Hepatocyte (in vitro differentiated cells): ENCODE measurements around the gene EVI5L. TPM values are rescaled to one million over a fixed set of nuclear protein-coding genes. Genes with fewer than 3 reads are reported as not detected.
A peak's percentile ranks its signal among the peaks of the same experiment; 100 is the strongest.

Experiments
- DNase-seq: peaks from one replicate; pipeline ENCODE4 v3.0.0-alpha.2; 2016; ENCODE audit warnings: low spot score
- H2AFZ ChIP-seq: fragments of 200-600 bp; sonication (generic); 2 replicates; pipeline ENCODE4 v1.6.0; 2016; ENCODE audit warnings: antibody characterized with exemption, mild to moderate bottlenecking
- H3K27ac ChIP-seq: fragments of 200-600 bp; sonication (generic); 2 replicates; pipeline ENCODE4 v1.5.1; 2016; ENCODE audit warnings: mild to moderate bottlenecking
- H3K27me3 ChIP-seq: fragments of 200-600 bp; sonication (generic); 2 replicates; pipeline ENCODE4 v1.6.1; 2016
- H3K36me3 ChIP-seq: fragments of 200-600 bp; sonication (generic); replicated peaks from 2 replicates; pipeline ENCODE4 v1.5.1; 2016; ENCODE audit warnings: low read depth; ENCODE audit not compliant: insufficient read depth
- H3K4me1 ChIP-seq: fragments of 200-600 bp; sonication (generic); 2 replicates; pipeline ENCODE4 v1.5.1; 2016; ENCODE audit warnings: mild to moderate bottlenecking, moderate library complexity; ENCODE audit not compliant: insufficient read depth
- H3K4me2 ChIP-seq: fragments of 200-600 bp; sonication (generic); 2 replicates; pipeline ENCODE4 v1.6.0; 2016
- H3K4me3 ChIP-seq: fragments of 200-600 bp; sonication (generic); 2 replicates; pipeline ENCODE4 v1.5.1; 2016; ENCODE audit warnings: mild to moderate bottlenecking
- H3K79me2 ChIP-seq: fragments of 200-600 bp; sonication (generic); 2 replicates; pipeline ENCODE4 v1.6.0; 2017; ENCODE audit warnings: mild to moderate bottlenecking
- H3K9me2 ChIP-seq: fragments of 200-600 bp; sonication (generic); replicated peaks from 2 replicates; pipeline ENCODE4 v1.6.0; 2017; ENCODE audit warnings: mild to moderate bottlenecking; ENCODE audit not compliant: insufficient read depth
- H3K9me3 ChIP-seq: fragments of 200-600 bp; sonication (generic); 2 replicates; pipeline ENCODE4 v1.5.1; 2016; ENCODE audit warnings: low read depth, mild to moderate bottlenecking
- H4K20me1 ChIP-seq: fragments of 200-600 bp; sonication (generic); 2 replicates; pipeline ENCODE4 v1.6.0; 2016; ENCODE audit warnings: mild to moderate bottlenecking; ENCODE audit not compliant: insufficient read depth, poor library complexity, severe bottlenecking
- CTCF ChIP-seq: fragments of 200-600 bp; sonication (generic); IDR thresholded peaks from 2 replicates; pipeline ENCODE4 v1.5.1; 2016; ENCODE audit warnings: antibody characterized with exemption, mild to moderate bottlenecking; ENCODE audit not compliant: poor library complexity
- EZH2 ChIP-seq: fragments of 200-600 bp; sonication (generic); IDR thresholded peaks from 2 replicates; pipeline ENCODE4 v1.6.1; 2016; ENCODE audit warnings: antibody characterized with exemption, mild to moderate bottlenecking, borderline replicate concordance
- EZH2phosphoT487 ChIP-seq: fragments of 200-600 bp; sonication (generic); IDR thresholded peaks from one replicate; pipeline ENCODE4 v1.6.1; 2018; ENCODE audit warnings: antibody characterized with exemption, mild to moderate bottlenecking, low read depth, moderate library complexity; ENCODE audit not compliant: unreplicated experiment, severe bottlenecking
- WGBS: methylation state at CpG from one replicate; pipeline ENCODE4 v1.1.6; 2016; ENCODE audit warnings: low lambda C conversion rate; ENCODE audit errors: missing lambda C conversion rate; 5-methylcytosine and 5-hydroxymethylcytosine counted together
- polyA plus RNA-seq: library from polyadenylated mRNA; unstranded; fragments of >200 nt; fragmentation: Nextera tagmentation; extraction: Ambion mirVana; gene quantifications from 2 replicates; pipeline ENCODE4 v1.2.1, GENCODE V29; 2016
- total RNA-seq: library from RNA; depleted of rRNA; stranded (reverse); fragments of >200 nt; gene quantifications from 2 replicates; pipeline ENCODE4 v1.2.3, GENCODE V29; 2014

EVI5L gene
- total and polyA plus RNA-seq, 2 experiments from 2014 or later = 10.7 to 11.5 TPM

- no peak overlapping the region for H3K4me3 ChIP-seq
Observed at GRCh38 chr19:7863157-7863970, 33.3 kb downstream of the EVI5L start.

GRCh38 chr19:7863971-7864689 is 34.1 kb downstream of the EVI5L start:
- Histone ChIP-seq H3K4me1 (peaks cover 6% of the 10 kb centered on the region), H3K4me3 (no peak overlapping the region), H3K36me3 (no peaks in the 10 kb centered on the region), H3K27me3 (peaks cover 10% of the 10 kb centered on the region), H3K9me3 (no peaks in the 10 kb centered on the region), H3K27ac (no peak overlapping the region), H2AFZ (no peak overlapping the region), H3K4me2 (no peak overlapping the region), H4K20me1 (no peaks in the 10 kb centered on the region), H3K9me2 (no peaks in the 10 kb centered on the region), H3K79me2 (no peaks in the 10 kb centered on the region)
- TF ChIP-seq CTCF (no peak), EZH2 (no peak), EZH2phosphoT487 (no peak)
- DNase-seq = no peak
- WGBS = 92% methylated on average over 21 of the region's 21 CpGs

More at GRCh38 chr19:7863157-7863970, 33.3 kb downstream of the EVI5L start:
- Histone ChIP-seq H4K20me1 (no peaks in the 10 kb centered on the region), H3K36me3 (no peaks in the 10 kb centered on the region), H3K9me3 (no peaks in the 10 kb centered on the region), H3K79me2 (no peaks in the 10 kb centered on the region), H3K4me1 (peaks cover 6% of the 10 kb centered on the region), H3K4me2 (peak overlapping the region; percentile 90), H3K27ac (no peak overlapping the region), H2AFZ (no peak overlapping the region), H3K27me3 (peaks cover 10% of the 10 kb centered on the region), H3K9me2 (no peaks in the 10 kb centered on the region)
- DNase-seq = no peak
- WGBS = 64% methylated on average over 55 of the region's 83 CpGs
- TF ChIP-seq CTCF = no peak
- no peak for TF ChIP-seq EZH2phosphoT487
- no peak for TF ChIP-seq EZH2

- Histone ChIP-seq H3K9me3 (no peaks in the 10 kb centered on the region), H3K79me2 (no peaks in the 10 kb centered on the region), H3K36me3 (no peaks in the 10 kb centered on the region), H3K27me3 (peaks cover 10% of the 10 kb centered on the region), H3K4me3 (no peak overlapping the region), H4K20me1 (no peaks in the 10 kb centered on the region), H3K27ac (no peak overlapping the region), H3K9me2 (no peaks in the 10 kb centered on the region), H3K4me2 (no peak overlapping the region), H2AFZ (no peak overlapping the region), H3K4me1 (peaks cover 6% of the 10 kb centered on the region)
- TF ChIP-seq EZH2 = no peak
- TF ChIP-seq CTCF = no peak
- TF ChIP-seq EZH2phosphoT487 = no peak
- 81% methylated on average over 15 of the region's 18 CpGs for WGBS
- DNase-seq = no peak
Observed at GRCh38 chr19:7864690-7865074, 34.7 kb downstream of the EVI5L start.
